Renal pelvis (tissue), 12 donors: Measurements from ENCODE around the gene MACROD1. TPM values are rescaled to one million over a fixed set of nuclear protein-coding genes. Genes with fewer than 3 reads are reported as not detected.

Experiments
- DNase-seq: peaks from one replicate; pipeline ENCODE4 v3.0.0-alpha.2; 2013
- long read RNA-seq, 16 experiments: transcript quantifications; one replicate each; lab custom pipeline, GENCODE V29; 2026
- polyA plus RNA-seq, 3 donors: library from polyadenylated mRNA; unstranded; fragments of 120-200 nt; gene quantifications; one replicate each; pipeline ENCODE4 v1.2.1, GENCODE V29; 2013; ENCODE audit not compliant: insufficient read length in 3 of 3

The MACROD1 gene
- polyA plus RNA-seq, result 10 to 100 TPM; 15.2 to 18.9 (median 16.1) TPM
- long read RNA-seq, donor 1, transcript MACROD1-201 (11 exons, 1,205 nt), result major isoform, 9 of 10 reads
- long read RNA-seq, donor 1, partial matches to known transcripts, result 0 of 10 reads
- long read RNA-seq, donor 1, other reads (novel, unspliced or antisense), result 0 of 10 reads
- long read RNA-seq, donor 2, transcript MACROD1-201 (11 exons, 1,205 nt), result major isoform, 7 of 258 reads
- long read RNA-seq, donor 2, partial matches to known transcripts, result 199 of 258 reads
- long read RNA-seq, donor 2, other reads (novel, unspliced or antisense), result 52 of 258 reads
- long read RNA-seq, donor 3, partial matches to known transcripts, result 0 of 5 reads
- long read RNA-seq, donor 3, other reads (novel, unspliced or antisense), result 0 of 5 reads
- long read RNA-seq, donor 4, transcript MACROD1-201 (11 exons, 1,205 nt), result major isoform, 6 of 6 reads
- long read RNA-seq, donor 4, partial matches to known transcripts, result 0 of 6 reads
- long read RNA-seq, donor 4, other reads (novel, unspliced or antisense), result 0 of 6 reads
- long read RNA-seq, donor 5, partial matches to known transcripts, result 32 of 40 reads
- long read RNA-seq, donor 5, other reads (novel, unspliced or antisense), result 7 of 40 reads
- long read RNA-seq, donor 6, transcript MACROD1-201 (11 exons, 1,205 nt), result major isoform, 8 of 8 reads
- long read RNA-seq, donor 6, partial matches to known transcripts, result 0 of 8 reads
- long read RNA-seq, donor 6, other reads (novel, unspliced or antisense), result 0 of 8 reads
- long read RNA-seq, donor 7, transcript MACROD1-201 (11 exons, 1,205 nt), result major isoform, 7 of 7 reads
- long read RNA-seq, donor 7, partial matches to known transcripts, result 0 of 7 reads
- long read RNA-seq, donor 7, other reads (novel, unspliced or antisense), result 0 of 7 reads
- long read RNA-seq, donor 8, partial matches to known transcripts, result 0 of 2 reads
- long read RNA-seq, donor 8, other reads (novel, unspliced or antisense), result 0 of 2 reads
- long read RNA-seq, donor 9, transcript MACROD1-201 (11 exons, 1,205 nt), result major isoform, 8 of 589 reads
- long read RNA-seq, donor 9, partial matches to known transcripts, result 497 of 589 reads
- long read RNA-seq, donor 9, other reads (novel, unspliced or antisense), result 83 of 589 reads
- long read RNA-seq, donor 10, transcript MACROD1-201 (11 exons, 1,205 nt), result major isoform, 5 of 6 reads
- long read RNA-seq, donor 10, partial matches to known transcripts, result 0 of 6 reads
- long read RNA-seq, donor 10, other reads (novel, unspliced or antisense), result 0 of 6 reads
- long read RNA-seq, donor 11, transcript MACROD1-201 (11 exons, 1,205 nt), result major isoform, 7 of 9 reads
- long read RNA-seq, donor 11, partial matches to known transcripts, result 0 of 9 reads
- long read RNA-seq, donor 11, other reads (novel, unspliced or antisense), result 0 of 9 reads
- long read RNA-seq, donor 12, transcript MACROD1-201 (11 exons, 1,205 nt), result major isoform, 11 of 12 reads
- long read RNA-seq, donor 12, partial matches to known transcripts, result 0 of 12 reads
- long read RNA-seq, donor 12, other reads (novel, unspliced or antisense), result 0 of 12 reads
- long read RNA-seq, donor 13, partial matches to known transcripts, result 0 of 2 reads
- long read RNA-seq, donor 13, other reads (novel, unspliced or antisense), result 0 of 2 reads
- long read RNA-seq, donor 14, result 0 reads
- long read RNA-seq, donor 15, transcript MACROD1-201 (11 exons, 1,205 nt), result major isoform, 11 of 13 reads
- long read RNA-seq, donor 15, partial matches to known transcripts, result 0 of 13 reads
- long read RNA-seq, donor 15, other reads (novel, unspliced or antisense), result 0 of 13 reads
- long read RNA-seq, donor 16, transcript MACROD1-201 (11 exons, 1,205 nt), result major isoform, 10 of 10 reads
- long read RNA-seq, donor 16, partial matches to known transcripts, result 0 of 10 reads
- long read RNA-seq, donor 16, other reads (novel, unspliced or antisense), result 0 of 10 reads

DNA sequence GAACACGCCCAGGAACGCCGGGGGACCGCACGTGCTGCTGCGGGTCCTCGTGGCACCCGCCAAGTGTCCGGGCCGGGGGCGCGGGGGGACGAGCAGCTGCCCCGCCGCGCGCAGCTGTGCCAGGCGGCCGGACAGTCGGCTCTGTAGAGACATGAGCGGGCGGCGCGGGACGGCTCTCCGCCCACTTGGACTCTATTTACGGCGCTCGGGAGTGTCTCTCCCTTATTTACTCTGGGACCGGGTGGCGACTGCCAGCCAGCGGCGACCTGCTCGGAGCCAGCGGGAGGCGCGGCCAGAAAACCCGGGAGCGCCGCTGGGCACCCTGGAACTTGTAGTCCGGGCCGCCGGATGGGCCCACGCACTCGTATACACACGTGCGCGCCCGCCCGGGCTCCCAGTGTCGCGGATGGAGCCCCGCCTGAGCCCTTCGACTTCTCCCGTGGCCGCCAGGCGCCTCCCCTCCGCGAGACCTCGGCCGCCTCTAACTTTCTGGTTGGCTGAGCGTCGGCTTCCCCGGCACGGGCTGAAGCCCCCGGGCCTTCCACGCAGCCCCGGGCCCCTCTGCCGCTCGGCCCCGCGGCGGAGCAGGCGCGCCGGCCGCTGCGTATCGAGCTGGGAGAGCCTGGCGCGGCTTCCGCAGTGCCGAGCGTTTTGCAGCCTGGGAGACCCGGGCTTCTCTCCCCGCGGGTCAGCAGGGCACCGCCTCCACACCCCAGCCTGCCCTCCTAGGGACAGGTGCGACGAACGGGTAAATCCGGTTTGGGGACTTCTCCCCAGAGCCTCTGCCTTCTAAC lies at the start of gene MACROD1:
Gene MACROD1 (minus strand): TSS at position 272 of the 794 bp plus-strand sequence. CDS start 119 bp downstream, at position 153.
- peak; percentile 60 for DNase-seq

GRCh38 chr11:64211181-64211872 lies 45.4 kb upstream of the MACROD1 start:
- DNase-seq, result no peak

- DNase-seq, result no peak
Measured at GRCh38 chr11:64210301-64211020, 44.5 kb upstream of the MACROD1 start.

- no peak for DNase-seq
Measured at GRCh38 chr11:64209563-64209843, 43.6 kb upstream of the MACROD1 start.

GRCh38 chr11:64208796-64209562 lies 43.1 kb upstream of the MACROD1 start:
- no peak for DNase-seq

- no peak for DNase-seq
Measured at GRCh38 chr11:64208086-64208795, 42.3 kb upstream of the MACROD1 start.

DNA sequence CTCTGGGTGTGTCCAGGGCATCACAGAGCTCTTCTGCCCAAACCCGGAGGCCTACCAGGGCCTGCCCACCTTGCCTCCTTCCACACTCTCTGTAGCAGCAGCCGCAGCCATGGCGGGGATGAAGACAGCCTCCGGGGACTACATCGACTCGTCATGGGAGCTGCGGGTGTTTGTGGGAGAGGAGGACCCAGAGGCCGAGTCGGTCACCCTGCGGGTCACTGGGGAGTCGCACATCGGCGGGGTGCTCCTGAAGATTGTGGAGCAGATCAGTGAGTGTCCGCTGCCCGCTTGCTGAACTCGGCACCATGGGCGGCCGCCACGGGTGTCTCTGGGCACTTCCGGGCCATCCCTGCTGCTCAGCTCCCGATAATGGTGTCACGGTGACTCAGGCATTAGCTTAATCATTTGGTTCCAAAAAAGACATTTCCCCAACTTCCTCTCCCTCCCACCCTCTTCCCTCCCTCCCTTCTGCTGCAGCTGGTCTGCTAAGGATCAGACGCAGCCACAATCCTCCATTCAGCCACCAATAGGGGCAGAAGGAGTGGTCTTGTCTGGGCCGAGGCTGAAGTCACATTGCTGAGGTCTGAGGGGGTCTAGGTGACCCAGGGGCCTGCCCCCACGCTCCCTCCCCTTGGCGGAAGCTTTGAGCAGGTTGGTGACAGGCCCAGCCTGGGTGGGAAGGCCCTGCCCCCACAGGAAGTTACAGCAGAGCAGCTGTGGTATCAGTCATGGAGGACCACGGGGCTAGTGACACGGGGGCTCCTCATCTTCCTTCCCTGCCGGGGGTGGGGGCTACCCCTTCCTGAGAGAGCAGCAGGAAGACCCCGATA lies 41.6 kb upstream of the MACROD1 start:
- peak; percentile 40 for DNase-seq

DNA sequence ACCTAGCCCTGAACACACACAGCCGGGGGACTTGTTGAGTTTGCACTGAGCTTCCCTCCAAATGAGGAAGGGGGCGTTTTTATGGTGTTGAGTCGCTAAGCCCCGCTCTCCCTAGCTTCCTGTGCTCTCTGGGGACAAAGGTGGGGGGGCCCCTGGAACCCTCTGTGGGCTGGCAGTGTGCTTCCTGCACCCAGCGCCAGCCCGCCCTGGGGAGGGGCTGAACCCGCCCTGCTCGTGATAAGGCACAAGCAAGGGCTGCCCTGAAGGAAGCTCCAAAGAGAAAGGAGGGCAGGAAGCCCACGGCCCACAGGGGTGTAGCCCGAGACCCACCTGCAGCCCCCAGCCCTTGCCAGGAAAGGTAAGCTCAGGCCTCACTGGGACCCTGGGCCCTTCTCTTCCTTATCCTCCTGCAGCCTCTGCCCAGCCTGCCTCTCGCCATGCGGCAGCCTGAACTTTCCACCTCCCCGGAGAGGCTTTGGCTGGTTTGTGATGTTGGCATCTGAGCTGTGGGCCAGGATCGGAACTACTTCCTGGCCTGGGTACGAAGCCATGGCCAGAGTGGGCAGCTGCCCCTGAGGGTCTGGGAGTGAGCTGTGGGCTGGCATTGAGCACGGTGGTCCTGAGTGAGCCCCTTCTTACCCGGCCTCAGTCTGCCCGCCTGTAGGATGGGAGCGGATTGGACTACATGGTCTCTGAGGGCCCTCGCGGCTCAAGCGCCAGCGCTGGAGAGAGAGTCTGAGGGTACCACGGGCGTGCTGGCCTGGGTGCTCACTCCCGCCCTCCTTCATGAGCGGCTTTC lies 40.7 kb upstream of the MACROD1 start, which contains the start of gene FERMT3:
Gene FERMT3 (plus strand): TSS at position 265 of the 799 bp plus-strand sequence. CDS start 644 bp downstream, outside the sequence.
- no peak for DNase-seq

DNA sequence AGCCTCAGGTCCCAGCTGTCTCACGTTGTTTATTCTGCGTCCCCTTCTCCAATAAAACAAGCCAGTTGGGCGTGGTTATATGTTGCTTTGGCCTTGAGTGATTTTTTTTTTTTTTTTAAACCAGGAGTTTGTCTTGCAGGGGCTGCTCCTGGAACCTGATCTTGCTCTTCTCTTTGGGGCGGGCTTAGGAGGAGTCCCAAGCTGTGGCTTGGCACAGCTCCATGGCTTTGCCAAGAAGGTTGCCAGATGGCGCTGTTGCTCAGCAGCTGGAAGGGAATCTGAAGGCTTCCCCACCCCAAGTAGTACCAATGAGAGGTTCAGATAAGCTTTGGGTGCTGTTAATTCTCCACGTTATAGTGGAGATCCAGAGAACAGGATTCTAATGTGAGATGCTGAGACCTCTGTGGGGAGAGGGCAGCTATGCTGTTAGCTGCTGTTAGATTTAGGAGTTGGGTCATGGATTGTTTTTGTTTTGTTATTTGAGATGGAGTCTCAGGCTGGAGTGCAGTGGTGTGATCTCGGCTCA lies 38.6 kb upstream of the MACROD1 start:
- peak; percentile 90 for DNase-seq

DNA sequence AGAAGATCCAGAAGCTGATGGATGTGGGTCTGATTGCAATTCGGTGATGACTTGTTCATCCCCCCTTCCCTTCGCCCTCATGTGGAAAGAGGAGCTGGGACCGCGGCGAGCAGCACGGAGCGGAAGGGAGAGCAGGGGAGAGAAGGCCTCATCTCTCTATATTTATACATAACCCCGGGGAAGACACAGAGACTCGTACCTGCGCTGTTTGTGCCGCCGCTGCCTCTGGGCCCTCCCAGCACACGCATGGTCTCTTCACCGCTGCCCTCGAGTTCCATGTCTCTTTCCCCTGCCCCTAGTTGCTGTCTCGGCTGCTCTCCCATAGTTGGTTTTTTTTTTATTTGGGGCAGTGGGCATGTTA lies 38.1 kb upstream of the MACROD1 start:
- DNase-seq, result no peak

DNA sequence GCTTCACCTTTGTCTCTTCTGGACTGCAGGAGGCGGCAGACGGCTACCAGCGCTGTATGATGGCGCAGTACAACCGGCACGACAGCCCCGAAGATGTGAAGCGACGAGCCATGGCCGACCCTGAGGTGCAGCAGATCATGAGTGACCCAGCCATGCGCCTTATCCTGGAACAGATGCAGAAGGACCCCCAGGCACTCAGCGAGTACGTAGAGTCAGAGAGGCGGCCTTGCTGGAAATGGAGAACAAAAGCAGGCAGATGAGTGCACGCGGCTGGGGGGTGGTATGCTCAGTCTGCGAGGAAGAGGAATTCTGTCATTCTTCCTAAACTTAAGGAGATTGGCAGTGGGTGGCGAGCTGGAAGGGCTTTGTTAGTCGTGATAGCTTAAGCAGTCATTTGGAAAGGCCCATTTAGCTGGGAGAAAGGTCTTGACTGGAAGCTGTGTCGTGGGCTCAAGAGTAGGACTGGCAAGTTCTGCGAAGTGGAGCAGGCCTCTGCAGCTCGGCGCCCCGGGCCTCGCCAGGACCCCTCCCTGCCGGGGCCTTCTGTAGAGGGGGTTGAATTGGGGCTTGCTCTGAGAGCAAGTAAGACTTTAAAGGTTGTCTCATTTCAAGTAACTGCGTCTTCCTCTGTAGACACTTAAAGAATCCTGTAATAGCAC lies 37.6 kb upstream of the MACROD1 start:
- DNase-seq, result no peak

DNA sequence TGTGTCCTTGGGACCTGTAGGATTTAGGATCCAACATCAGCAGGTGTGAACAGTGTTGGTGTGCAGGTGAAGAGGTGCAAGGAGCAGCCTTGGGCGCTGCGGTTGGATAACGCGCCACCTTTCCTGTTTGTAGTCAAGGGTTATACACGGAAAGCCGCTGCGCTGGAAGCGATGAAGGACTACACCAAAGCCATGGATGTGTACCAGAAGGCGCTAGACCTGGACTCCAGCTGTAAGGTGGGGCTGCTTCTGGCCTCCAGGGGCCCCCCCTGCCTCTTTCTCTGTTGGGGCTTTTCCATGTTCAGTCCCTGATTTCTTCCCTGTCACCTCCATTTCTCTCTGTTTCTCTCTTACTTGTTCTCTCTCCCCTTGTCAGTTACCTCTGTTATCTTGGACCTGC lies 37.1 kb upstream of the MACROD1 start:
- no peak for DNase-seq

DNA sequence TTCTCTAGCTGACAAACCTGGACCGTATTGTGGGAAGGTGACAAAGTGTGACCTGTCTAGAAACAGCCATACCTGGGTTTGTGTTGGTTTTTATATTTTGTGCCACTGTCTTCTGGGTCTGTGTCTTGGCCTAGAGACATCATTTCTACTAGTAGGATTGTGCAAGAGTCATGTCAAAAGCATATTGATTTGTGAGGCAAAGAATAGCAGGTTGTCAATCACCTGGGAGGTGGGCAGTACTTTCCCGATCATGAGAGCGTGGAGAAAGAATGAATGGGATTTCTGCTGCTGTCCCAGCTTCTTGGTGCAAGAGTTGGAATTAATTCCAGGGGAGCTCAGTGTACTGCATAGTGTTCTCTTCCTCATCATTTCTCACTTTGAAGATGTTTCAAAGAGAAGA lies 35.6 kb upstream of the MACROD1 start:
- DNase-seq, result no peak

DNA sequence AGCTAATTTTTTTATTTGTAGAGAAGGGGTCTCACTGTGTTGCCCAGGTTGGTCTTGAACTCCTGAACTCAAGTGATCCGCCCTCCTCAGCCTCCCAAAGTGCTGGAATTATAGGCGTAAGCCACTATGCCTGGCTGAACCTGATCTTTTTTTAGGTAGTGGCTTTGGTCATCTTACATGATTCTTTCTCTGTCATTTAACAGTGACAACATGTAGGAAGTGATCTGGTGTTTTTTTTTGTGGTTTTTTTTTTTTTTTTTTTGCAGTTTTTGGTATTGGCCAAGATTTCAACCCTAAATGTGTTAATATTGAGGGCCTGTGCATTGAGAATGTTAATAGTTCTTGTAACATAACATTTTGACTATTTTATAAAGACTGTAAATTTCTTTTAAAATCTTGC lies 32.6 kb upstream of the MACROD1 start:
- no peak for DNase-seq
